ENCODE results near the gene RUSC1. TPM values are rescaled to one million over a fixed set of nuclear protein-coding genes. Genes with fewer than 3 reads are reported as not detected.

Gene RUSC1, protein sequence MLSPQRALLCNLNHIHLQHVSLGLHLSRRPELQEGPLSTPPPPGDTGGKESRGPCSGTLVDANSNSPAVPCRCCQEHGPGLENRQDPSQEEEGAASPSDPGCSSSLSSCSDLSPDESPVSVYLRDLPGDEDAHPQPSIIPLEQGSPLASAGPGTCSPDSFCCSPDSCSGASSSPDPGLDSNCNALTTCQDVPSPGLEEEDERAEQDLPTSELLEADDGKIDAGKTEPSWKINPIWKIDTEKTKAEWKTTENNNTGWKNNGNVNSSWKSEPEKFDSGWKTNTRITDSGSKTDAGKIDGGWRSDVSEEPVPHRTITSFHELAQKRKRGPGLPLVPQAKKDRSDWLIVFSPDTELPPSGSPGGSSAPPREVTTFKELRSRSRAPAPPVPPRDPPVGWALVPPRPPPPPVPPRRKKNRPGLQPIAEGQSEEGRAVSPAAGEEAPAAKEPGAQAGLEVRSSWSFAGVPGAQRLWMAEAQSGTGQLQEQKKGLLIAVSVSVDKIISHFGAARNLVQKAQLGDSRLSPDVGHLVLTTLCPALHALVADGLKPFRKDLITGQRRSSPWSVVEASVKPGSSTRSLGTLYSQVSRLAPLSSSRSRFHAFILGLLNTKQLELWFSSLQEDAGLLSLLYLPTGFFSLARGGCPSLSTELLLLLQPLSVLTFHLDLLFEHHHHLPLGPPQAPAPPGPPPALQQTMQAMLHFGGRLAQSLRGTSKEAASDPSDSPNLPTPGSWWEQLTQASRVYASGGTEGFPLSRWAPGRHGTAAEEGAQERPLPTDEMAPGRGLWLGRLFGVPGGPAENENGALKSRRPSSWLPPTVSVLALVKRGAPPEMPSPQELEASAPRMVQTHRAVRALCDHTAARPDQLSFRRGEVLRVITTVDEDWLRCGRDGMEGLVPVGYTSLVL
- total RNA-seq = 36.0 and 56.4 TPM in 2 replicates

GRCh38 chr1:155320661-155321617 is at the start of gene RUSC1:
RUSC1 (plus strand) TSS chr1:155320894; CDS start chr1:155321774, 880 bp downstream.

DNA sequence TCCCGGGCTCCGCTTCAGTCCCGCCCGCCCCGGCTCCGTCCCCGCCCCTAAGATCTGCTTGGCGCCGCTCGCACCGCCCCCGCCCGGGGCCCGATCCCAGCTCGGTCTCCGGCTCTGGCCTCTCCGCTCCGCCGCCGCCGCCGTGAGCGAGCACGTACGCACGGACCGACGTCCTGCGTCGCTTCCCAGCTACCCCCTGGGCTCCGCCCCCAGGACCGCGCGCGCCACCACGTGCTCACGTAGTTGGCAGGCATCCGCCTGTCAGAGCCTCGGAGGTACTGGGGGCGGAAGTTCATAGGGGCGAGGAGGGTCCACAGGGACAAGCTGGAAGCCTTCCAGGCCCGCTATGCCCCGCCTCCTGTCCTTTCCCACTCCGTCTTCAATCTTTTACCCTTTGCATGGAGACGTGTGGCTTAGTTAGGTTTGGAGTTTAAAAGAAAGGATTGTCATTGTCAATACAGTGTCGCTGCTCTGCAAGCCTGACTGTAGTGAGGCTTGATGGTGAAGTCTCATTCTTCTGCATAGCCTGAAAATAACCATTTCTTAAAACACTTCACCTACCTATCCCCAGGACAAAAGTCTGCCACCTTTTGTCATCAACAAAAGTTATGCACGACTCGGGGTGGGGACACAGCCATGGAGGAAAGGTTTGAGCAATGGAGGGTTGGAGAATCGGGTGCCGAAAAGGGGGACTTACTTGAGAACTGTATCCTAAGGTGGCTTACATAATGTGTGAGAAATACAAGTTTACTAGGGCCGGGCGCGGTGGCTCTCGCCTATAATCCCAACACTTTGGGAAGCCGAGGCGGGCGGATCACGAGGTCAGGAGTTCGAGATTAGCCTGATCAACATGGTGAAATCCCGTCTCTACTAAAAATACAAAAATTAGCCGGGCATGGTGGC is 47.1 kb upstream of the RUSC1 start, which contains the start of gene CLK2:
CLK2 (minus strand) TSS at position 162 of the 903 bp plus-strand sequence. CDS start 2,527 bp downstream, outside the sequence.

DNA sequence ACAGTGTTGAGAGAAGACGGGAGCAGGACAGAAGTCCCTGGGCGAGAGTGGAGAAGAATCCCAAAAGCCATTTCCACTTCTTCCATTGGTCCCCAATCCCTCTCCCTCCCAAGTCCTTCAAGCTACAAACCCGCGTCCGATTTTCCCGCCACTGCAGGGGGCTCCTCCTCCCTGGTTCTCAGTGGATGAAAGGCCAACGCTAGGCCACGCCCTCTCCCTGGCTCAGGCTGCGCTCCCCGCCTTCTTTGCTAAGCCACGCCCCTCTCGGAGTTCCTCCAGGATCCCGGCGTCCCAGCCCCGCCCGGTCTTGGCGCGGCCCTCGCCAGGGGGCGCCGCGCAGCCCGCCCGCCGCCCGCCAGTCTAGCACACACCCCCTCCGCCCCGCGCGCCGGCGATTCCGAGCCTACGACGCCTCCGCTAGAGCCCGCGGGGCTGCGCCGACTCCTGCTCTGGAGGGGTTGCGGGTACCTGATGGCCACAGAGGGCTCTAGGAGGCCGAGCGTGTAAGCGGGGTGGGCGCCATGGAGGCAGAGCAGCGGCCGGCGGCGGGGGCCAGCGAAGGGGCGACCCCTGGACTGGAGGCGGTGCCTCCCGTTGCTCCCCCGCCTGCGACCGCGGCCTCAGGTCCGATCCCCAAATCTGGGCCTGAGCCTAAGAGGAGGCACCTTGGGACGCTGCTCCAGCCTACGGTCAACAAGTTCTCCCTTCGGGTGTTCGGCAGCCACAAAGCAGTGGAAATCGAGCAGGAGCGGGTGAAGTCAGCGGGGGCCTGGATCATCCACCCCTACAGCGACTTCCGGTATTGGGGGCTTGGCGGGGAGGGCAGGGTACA is 43.4 kb upstream of the RUSC1 start, which contains the start of gene HCN3:
HCN3 (plus strand) TSS at position 394 of the 832 bp plus-strand sequence; CDS start at position 522, 128 bp downstream.

GRCh38 chr1:155301342-155301841 is 19.3 kb upstream of the RUSC1 start, which contains the start of gene PKLR:
PKLR (minus strand) TSS chr1:155301438; CDS start chr1:155301395, 43 bp downstream.

DNA sequence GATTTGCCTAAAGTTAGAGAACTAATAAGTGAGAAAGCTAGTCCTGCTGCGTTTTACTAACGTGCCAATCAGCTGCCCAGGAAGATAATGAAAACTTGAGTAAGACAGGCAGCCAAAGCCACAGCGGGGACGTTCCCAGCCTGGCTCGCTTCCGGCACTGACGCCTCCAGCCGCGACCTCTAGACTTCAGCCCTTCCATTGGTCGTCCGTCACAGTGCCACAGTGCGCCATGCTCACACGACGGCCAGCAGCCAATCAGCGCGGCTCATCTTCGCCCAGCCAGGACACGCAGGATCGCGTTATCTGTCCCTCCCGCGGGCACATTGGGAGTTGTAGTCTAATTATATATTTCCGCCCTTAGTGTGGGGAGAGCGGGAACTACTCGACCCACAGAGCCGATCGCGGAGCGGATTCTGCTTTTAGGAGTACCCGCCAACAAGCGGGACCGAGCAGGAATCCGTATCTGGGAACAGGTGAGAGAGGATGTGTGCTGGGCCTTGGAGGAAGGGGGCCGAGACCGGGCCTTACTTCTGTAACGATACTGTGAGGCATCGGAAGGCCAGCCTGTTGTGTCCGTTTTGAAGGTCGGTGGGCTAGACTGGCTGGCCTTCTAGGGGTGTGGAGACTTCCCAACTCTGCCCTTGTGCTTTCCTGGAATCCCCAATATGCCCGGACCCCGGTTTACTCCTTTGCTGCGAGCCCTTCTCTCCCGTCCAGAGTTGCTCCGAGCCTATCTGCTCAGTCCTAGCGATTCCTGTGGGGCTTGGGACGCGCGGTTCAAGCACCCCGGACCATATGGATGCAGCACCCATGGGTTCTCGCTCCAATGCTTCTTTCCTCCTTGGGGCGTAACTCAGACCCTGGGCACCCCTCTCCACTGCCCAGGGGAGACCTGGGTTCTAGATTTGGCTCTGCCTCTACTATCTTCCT is 11.9 kb upstream of the RUSC1 start, which contains the start of gene FDPS:
FDPS (plus strand) TSS at position 374 of the 930 bp plus-strand sequence. CDS start 924 bp downstream, outside the sequence.

Other genes starting within 250 kb of the RUSC1 start
- gene EFNA3, start 242.1 kb upstream of the RUSC1 start, total RNA-seq = 0.98 and 4.3 TPM in 2 replicates
- gene EFNA1, start 193.0 kb upstream of the RUSC1 start, total RNA-seq = 10.6 and 41.1 TPM in 2 replicates
- gene SLC50A1, start 185.0 kb upstream of the RUSC1 start, total RNA-seq = 42.0 and 45.3 TPM in 2 replicates
- gene DPM3, start 180.4 kb upstream of the RUSC1 start, total RNA-seq = 65.3 and 79.0 TPM in 2 replicates
- 239 and 262 TPM in 2 replicates for gene KRTCAP2, start 147.6 kb upstream of the RUSC1 start, total RNA-seq
- gene TRIM46, start 147.0 kb upstream of the RUSC1 start, total RNA-seq = 6.0 and 11.2 TPM in 2 replicates
- gene THBS3, start 113.0 kb upstream of the RUSC1 start, total RNA-seq = 10.3 and 67.4 TPM in 2 replicates
- 113 and 146 TPM in 2 replicates for gene MTX1, start 112.2 kb upstream of the RUSC1 start, total RNA-seq
- gene ENTREP3, start 65.4 kb upstream of the RUSC1 start, total RNA-seq = 28.8 and 35.4 TPM in 2 replicates
- gene SCAMP3, start 58.5 kb upstream of the RUSC1 start, total RNA-seq = 116 and 121 TPM in 2 replicates
- gene CLK2, start 47.4 kb upstream of the RUSC1 start, total RNA-seq = 20.0 and 23.3 TPM in 2 replicates
- gene HCN3, start 43.4 kb upstream of the RUSC1 start, total RNA-seq = 2.1 and 2.4 TPM in 2 replicates
- gene PKLR, start 19.5 kb upstream of the RUSC1 start, total RNA-seq = not detected in 2 replicates
- gene FDPS, start 12.0 kb upstream of the RUSC1 start, total RNA-seq = 148 and 342 TPM in 2 replicates
- 14.2 and 18.3 TPM in 2 replicates for gene ASH1L, start 241.9 kb downstream of the RUSC1 start, total RNA-seq

Measured in mesangial cell (primary cell).